DND-41 (cell line): Measurements from ENCODE around the gene CMC4.

Experiments used
- ATAC-seq: fragments of 200-7000 bp; cut with Tn5 transposase; 3 replicates; pipeline ENCODE4 v1.9.1; 2021; ENCODE audit warnings: low read depth; ENCODE audit not compliant: insufficient read depth
- DNase-seq: peaks from one replicate; pipeline ENCODE4 v3.0.0-alpha.2; 2020
- H2AFZ ChIP-seq: 2 replicates; pipeline ENCODE4 v1.6.0; 2012; ENCODE audit warnings: low read depth, low read length
- H3K27ac ChIP-seq: 2 replicates; pipeline ENCODE4 v1.5.1; 2012; ENCODE audit warnings: low read length, inconsistent platforms
- H3K27me3 ChIP-seq: fragments of 200-600 bp; sonication (generic); 2 replicates; pipeline ENCODE4 v1.6.0; 2012; ENCODE audit warnings: low read length, mild to moderate bottlenecking, inconsistent platforms; ENCODE audit not compliant: insufficient read depth, poor library complexity
- H3K36me3 ChIP-seq: 2 replicates; pipeline ENCODE4 v1.5.1; 2012; ENCODE audit warnings: low read length, inconsistent platforms; ENCODE audit not compliant: insufficient read depth
- H3K4me1 ChIP-seq: 2 replicates; pipeline ENCODE4 v1.5.1; 2012; ENCODE audit warnings: mild to moderate bottlenecking, low read length; ENCODE audit not compliant: insufficient read depth
- H3K4me2 ChIP-seq: 2 replicates; pipeline ENCODE4 v1.6.0; 2012; ENCODE audit warnings: mild to moderate bottlenecking, moderate library complexity, low read length, inconsistent platforms; ENCODE audit not compliant: insufficient read depth
- H3K4me3 ChIP-seq, 2 experiments: fragments of 200-600 bp in 1 of 2; shearing (Covaris generic) in 1 of 2; 2 replicates each; pipeline ENCODE4 v1.5.1; 2012 to 2016; ENCODE audit warnings: inconsistent platforms in 2 of 2, low read length in 2 of 2, mild to moderate bottlenecking in 2 of 2, low read depth in 1 of 2, moderate library complexity in 1 of 2
- H3K79me2 ChIP-seq: 2 replicates; pipeline ENCODE4 v1.6.0; 2012; ENCODE audit warnings: low read length, inconsistent platforms; ENCODE audit not compliant: insufficient read depth
- H3K9ac ChIP-seq: 2 replicates; pipeline ENCODE4 v1.6.0; 2012; ENCODE audit warnings: low read depth, mild to moderate bottlenecking, inconsistent platforms, low read length, moderate library complexity
- H3K9me3 ChIP-seq: 2 replicates; pipeline ENCODE4 v1.5.1; 2012; ENCODE audit warnings: low read length, moderate library complexity, mild to moderate bottlenecking, inconsistent platforms; ENCODE audit not compliant: insufficient read depth, severe bottlenecking
- H4K20me1 ChIP-seq: 2 replicates; pipeline ENCODE4 v1.6.0; 2012; ENCODE audit warnings: low read length; ENCODE audit not compliant: insufficient read depth
- CTCF ChIP-seq: IDR thresholded peaks from 2 replicates; pipeline ENCODE4 v1.5.1; 2012; ENCODE audit warnings: borderline replicate concordance, low read length, moderate library complexity, mild to moderate bottlenecking; ENCODE audit not compliant: poor library complexity, severe bottlenecking; ENCODE audit errors: extremely low read depth
- EZH2 ChIP-seq: IDR thresholded peaks from 3 replicates; pipeline ENCODE4 v1.6.1; 2012; ENCODE audit warnings: borderline replicate concordance, low read depth, mild to moderate bottlenecking, moderate library complexity, low read length, inconsistent platforms; ENCODE audit not compliant: severe bottlenecking

CMC4 gene

GRCh38 chrX:155028877-155029291 is 42.1 kb downstream of the CMC4 start:
- no peak overlapping the region for H3K27ac ChIP-seq
- TF ChIP-seq EZH2 = no peak
- TF ChIP-seq CTCF = no peak
- no peaks in the 10 kb centered on the region for H3K9me3 ChIP-seq
- no peaks in the 10 kb centered on the region for H4K20me1 ChIP-seq
- ATAC-seq (no peak), DNase-seq (no peak)
- no peaks in the 10 kb centered on the region for H3K27me3 ChIP-seq
- peaks cover 5% of the 10 kb centered on the region for H3K36me3 ChIP-seq
- H2AFZ ChIP-seq = no peak overlapping the region
- 0 out of 4 replicates have a peak overlapping the region, but pooled peaks of 1 of the 2 experiments have one; percentile 1 for H3K4me3 ChIP-seq
- peaks cover 22% of the 10 kb centered on the region for H3K4me1 ChIP-seq
- peak overlapping the region; percentile 74; the same call in 1 of the 2 replicates for H3K4me2 ChIP-seq
- H3K79me2 ChIP-seq = peaks cover 47% of the 10 kb centered on the region
- peak overlapping the region; percentile 9; the same call in 1 of the 2 replicates for H3K9ac ChIP-seq

- no peak for ATAC-seq
Measured at GRCh38 chrX:155028129-155028528, 42.8 kb downstream of the CMC4 start.

GRCh38 chrX:155027509-155028066 is 43.3 kb downstream of the CMC4 start:
- H3K27me3 ChIP-seq = no peaks in the 10 kb centered on the region
- H3K4me3 ChIP-seq = peak overlapping the region; percentile 97 to 98
- TF ChIP-seq CTCF = no peak
- TF ChIP-seq EZH2 = no peak
- H3K36me3 ChIP-seq = no peaks in the 10 kb centered on the region; the same call in 1 of the 2 replicates
- peak overlapping the region; percentile 96 for H2AFZ ChIP-seq
- peaks cover 43% of the 10 kb centered on the region for H3K79me2 ChIP-seq
- H3K9me3 ChIP-seq = no peaks in the 10 kb centered on the region
- H3K4me1 ChIP-seq = peaks cover 22% of the 10 kb centered on the region
- DNase-seq (no peak), ATAC-seq (no peak)
- peak overlapping the region; percentile 95 for H3K27ac ChIP-seq
- H4K20me1 ChIP-seq = no peaks in the 10 kb centered on the region
- peak overlapping the region; percentile 74 for H3K4me2 ChIP-seq
- peak overlapping the region; percentile 91 for H3K9ac ChIP-seq

More at GRCh38 chrX:155028129-155028528, 42.8 kb downstream of the CMC4 start:
- no peaks in the 10 kb centered on the region for H3K9me3 ChIP-seq
- peaks cover 22% of the 10 kb centered on the region for H3K4me1 ChIP-seq
- H3K4me3 ChIP-seq = peak overlapping the region; percentile 97 to 98; a peak in 3 of 4 replicates
- peak overlapping the region; percentile 91 for H3K9ac ChIP-seq
- peak overlapping the region; percentile 74 for H3K4me2 ChIP-seq
- peaks cover 45% of the 10 kb centered on the region for H3K79me2 ChIP-seq
- no peaks in the 10 kb centered on the region for H4K20me1 ChIP-seq
- peak overlapping the region; percentile 95 for H3K27ac ChIP-seq
- H3K27me3 ChIP-seq = no peaks in the 10 kb centered on the region
- DNase-seq = no peak
- no peak overlapping the region; the same call in 1 of the 2 replicates for H2AFZ ChIP-seq
- TF ChIP-seq CTCF (no peak), EZH2 (no peak)
- no peaks in the 10 kb centered on the region; the same call in 1 of the 2 replicates for H3K36me3 ChIP-seq
